ENCODE data around the gene COX11. TPM values are rescaled to one million over a fixed set of nuclear protein-coding genes. Genes with fewer than 3 reads are reported as not detected.

COX11 gene
- total RNA-seq, 4 donors from 2014 or later: 19.3 to 63.4 (median 37.5) TPM

GRCh38 chr17:54996441-54996840 lies 28.0 kb upstream of the COX11 start:
- in situ Hi-C loops (cut with MboI; ENCODE audit: low pct_ligation_motif_present in 1 of 4, low pct_unique_long_range_greater_than_20kb in 1 of 4, low sequenced_read_pairs in 3 of 4): loop anchor here in 3 of 4 donors (5.0 to 25.0 kb wide), 7 partner anchors 298 to 766 kb away; partner anchors contain the start of genes SMIM36 (in 3 of the 3) and PCTP (in 1 of the 3)
- H3K4me3 ChIP-seq: no peak overlapping the region
- H3K9me3 ChIP-seq: no peaks in the 10 kb centered on the region
- no peak for DNase-seq
- no peaks in the 10 kb centered on the region for H3K27me3 ChIP-seq
- WGBS, 2 donors (ENCODE audit: low coverage in 1 of 2): 96 to 100% methylated on average over 1 of the region's 1 CpG
- TF ChIP-seq CTCF (IDR thresholded peaks at IDR 0.05) (no peak), POLR2AphosphoS5 (IDR thresholded peaks at IDR 0.05) (no peak), EP300 (IDR thresholded peaks at IDR 0.05; ENCODE audit: low read depth) (no peak), POLR2A (IDR thresholded peaks at IDR 0.05) (no peak)
- H3K4me1 ChIP-seq: no peaks in the 10 kb centered on the region
- H3K27ac ChIP-seq: no peak overlapping the region
- H3K36me3 ChIP-seq: no peaks in the 10 kb centered on the region
- intact Hi-C loops (cut with DNase I; ENCODE audit: low total_unique reads): no loop called here

GRCh38 chr17:54992797-54993639 lies 24.6 kb upstream of the COX11 start:
- no peak for DNase-seq
- Histone ChIP-seq H3K4me1 (no peaks in the 10 kb centered on the region), H3K36me3 (no peaks in the 10 kb centered on the region), H3K9me3 (no peaks in the 10 kb centered on the region), H3K27ac (no peak overlapping the region), H3K27me3 (no peaks in the 10 kb centered on the region), H3K4me3 (no peak overlapping the region)
- in situ Hi-C loops (cut with MboI; ENCODE audit: low pct_ligation_motif_present in 1 of 4, low pct_unique_long_range_greater_than_20kb in 1 of 4, low sequenced_read_pairs in 3 of 4) (loop anchor here in 3 of 4 donors (10.0 to 25.0 kb wide), 6 partner anchors 302 to 769 kb away; partner anchors contain the start of genes SMIM36 (in 3 of the 3) and PCTP (in 1 of the 3)), intact Hi-C loops (cut with DNase I; ENCODE audit: low total_unique reads) (loop anchor here (5.0 kb wide), 1 partner anchor 354 kb away; no protein-coding TSS in a partner anchor)
- WGBS, 2 donors (ENCODE audit: low coverage in 1 of 2): 83 to 92% methylated on average over 3 to 8 of the region's 8 CpGs
- TF ChIP-seq CTCF (IDR thresholded peaks at IDR 0.05): peak; percentile 63 to 67 (median 64)
- TF ChIP-seq POLR2AphosphoS5 (IDR thresholded peaks at IDR 0.05): no peak

GRCh38 chr17:54991567-54991966 lies 23.1 kb upstream of the COX11 start:
- Histone ChIP-seq H3K36me3 (peaks cover 0 to 5% (median 0%) of the 10 kb centered on the region in 4 donors), H3K9me3 (no peaks in the 10 kb centered on the region), H3K4me3 (no peak overlapping the region), H3K27me3 (no peaks in the 10 kb centered on the region), H3K27ac (no peak overlapping the region), H3K4me1 (no peaks in the 10 kb centered on the region)
- intact Hi-C loops (cut with DNase I; ENCODE audit: low total_unique reads) (loop anchor here (5.0 kb wide), 1 partner anchor 356 kb away; no protein-coding TSS in a partner anchor), in situ Hi-C loops (cut with MboI; ENCODE audit: low pct_ligation_motif_present in 1 of 4, low pct_unique_long_range_greater_than_20kb in 1 of 4, low sequenced_read_pairs in 3 of 4) (loop anchor here in 3 of 4 donors (10.0 to 25.0 kb wide), 6 partner anchors 303 to 771 kb away; partner anchors contain the start of genes SMIM36 (in 3 of the 3) and PCTP (in 1 of the 3))
- TF ChIP-seq POLR2A (IDR thresholded peaks at IDR 0.05) (no peak), EP300 (IDR thresholded peaks at IDR 0.05; ENCODE audit: low read depth) (no peak), POLR2AphosphoS5 (IDR thresholded peaks at IDR 0.05) (no peak), CTCF (IDR thresholded peaks at IDR 0.05) (no peak)
- DNase-seq: no peak
- whole genome bisulfite sequencing, 2 donors (ENCODE audit: low coverage in 1 of 2): 2 to 94% methylated on average over 1 of the region's 1 CpG

- Histone ChIP-seq H3K4me1 (no peaks in the 10 kb centered on the region), H3K27ac (no peak overlapping the region), H3K36me3 (peaks cover 0 to 5% (median 0%) of the 10 kb centered on the region in 4 donors), H3K4me3 (no peak overlapping the region), H3K27me3 (no peaks in the 10 kb centered on the region), H3K9me3 (no peaks in the 10 kb centered on the region)
- in situ Hi-C loops (cut with MboI; ENCODE audit: low pct_ligation_motif_present in 1 of 4, low pct_unique_long_range_greater_than_20kb in 1 of 4, low sequenced_read_pairs in 3 of 4) (loop anchor here in 3 of 4 donors (10.0 to 25.0 kb wide), 6 partner anchors 305 to 772 kb away; partner anchors contain the start of genes SMIM36 (in 3 of the 3) and PCTP (in 1 of the 3)), intact Hi-C loops (cut with DNase I; ENCODE audit: low total_unique reads) (loop anchor here (5.0 kb wide), 1 partner anchor 357 kb away; no protein-coding TSS in a partner anchor)
- DNase-seq: no peak
- WGBS, 2 donors (ENCODE audit: low coverage in 1 of 2): 92% methylated on average over 3 of the region's 4 CpGs; no CpG with 5 or more reads in 1 of the 2 donors
- no peak for TF ChIP-seq EP300 (IDR thresholded peaks at IDR 0.05; ENCODE audit: low read depth)
- no peak for TF ChIP-seq CTCF (IDR thresholded peaks at IDR 0.05)
- TF ChIP-seq POLR2A (IDR thresholded peaks at IDR 0.05): no peak
- TF ChIP-seq POLR2AphosphoS5 (IDR thresholded peaks at IDR 0.05): no peak
Observed at GRCh38 chr17:54990118-54990517, 21.7 kb upstream of the COX11 start.

Measured in transverse colon (tissue), 4 donors.